Brain microvascular endothelial cell (primary cell): ENCODE data around the gene THSD4.

Experiments used
- DNase-seq: peaks from one replicate; pipeline ENCODE4 v3.0.0-alpha.2; 2020
- H3K27ac ChIP-seq: fragments of 250-450 bp; sonication (Bioruptor Pico); 2 replicates; pipeline ENCODE4 v1.5.1; 2020; ENCODE audit warnings: mild to moderate bottlenecking, moderate library complexity
- H3K27me3 ChIP-seq: fragments of 250-450 bp; sonication (Bioruptor Pico); replicated peaks from 2 replicates; pipeline ENCODE4 v1.5.1; 2020; ENCODE audit warnings: mild to moderate bottlenecking
- H3K36me3 ChIP-seq: fragments of 250-450 bp; sonication (Bioruptor Pico); replicated peaks from 2 replicates; pipeline ENCODE4 v1.5.1; 2020; ENCODE audit warnings: mild to moderate bottlenecking
- H3K4me3 ChIP-seq: 2 replicates; pipeline ENCODE4 v1.5.1; 2011; ENCODE audit warnings: low read depth, mild to moderate bottlenecking, control low read depth, low read length, moderate library complexity
- CTCF ChIP-seq: IDR thresholded peaks from 2 replicates; pipeline ENCODE4 v1.5.1; 2011; ENCODE audit warnings: low read depth, mild to moderate bottlenecking, moderate library complexity, low read length, control low read depth, inconsistent platforms; ENCODE audit errors: missing control alignments
- in situ Hi-C: cut with HindIII; loops from 2 replicates; pipeline ENCODE4 v1.10.0; 2017; ENCODE audit warnings: low sequenced_read_pairs, low pct_ligation_motif_present

Gene THSD4

GRCh38 chr15:71545223-71545760 lies 430.0 kb downstream of the THSD4 start:
- H3K36me3 ChIP-seq, result no peaks in the 10 kb centered on the region
- no peak for DNase-seq
- H3K27me3 ChIP-seq, result no peaks in the 10 kb centered on the region
- no peak overlapping the region for H3K4me3 ChIP-seq
- no peak overlapping the region for H3K27ac ChIP-seq
- no peak for TF ChIP-seq CTCF
- in situ Hi-C loops, result no loop called here

DNA sequence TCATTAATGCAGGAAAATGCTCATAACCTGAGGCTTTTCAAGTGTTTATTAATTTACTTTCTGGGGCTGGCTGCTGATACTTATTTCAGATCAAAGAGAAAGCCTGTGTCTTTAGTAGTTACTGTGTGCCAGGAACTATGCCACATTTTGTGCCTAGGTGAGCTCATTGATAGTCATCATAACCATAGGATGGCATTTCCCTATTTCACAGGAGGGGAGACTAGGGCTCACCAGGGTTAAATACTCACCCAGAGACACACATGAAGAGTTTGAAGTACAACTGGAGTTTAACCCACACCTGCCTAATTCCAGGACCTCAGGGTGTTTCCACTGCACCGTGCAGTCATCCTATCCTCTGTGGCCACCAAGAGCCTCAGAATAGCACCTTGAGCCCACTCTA lies 430.7 kb downstream of the THSD4 start:
- Histone ChIP-seq H3K27me3 (no peaks in the 10 kb centered on the region), H3K36me3 (no peaks in the 10 kb centered on the region), H3K27ac (no peak overlapping the region), H3K4me3 (no peak overlapping the region)
- no peak for TF ChIP-seq CTCF
- DNase-seq, result no peak
- in situ Hi-C loops, result no loop called here

GRCh38 chr15:71547011-71547410 lies 431.7 kb downstream of the THSD4 start:
- H3K27me3 ChIP-seq, result no peaks in the 10 kb centered on the region
- DNase-seq, result no peak
- H3K36me3 ChIP-seq, result no peaks in the 10 kb centered on the region
- TF ChIP-seq CTCF, result no peak
- H3K4me3 ChIP-seq, result no peak overlapping the region
- no peak overlapping the region for H3K27ac ChIP-seq
- in situ Hi-C loops, result no loop called here

DNA sequence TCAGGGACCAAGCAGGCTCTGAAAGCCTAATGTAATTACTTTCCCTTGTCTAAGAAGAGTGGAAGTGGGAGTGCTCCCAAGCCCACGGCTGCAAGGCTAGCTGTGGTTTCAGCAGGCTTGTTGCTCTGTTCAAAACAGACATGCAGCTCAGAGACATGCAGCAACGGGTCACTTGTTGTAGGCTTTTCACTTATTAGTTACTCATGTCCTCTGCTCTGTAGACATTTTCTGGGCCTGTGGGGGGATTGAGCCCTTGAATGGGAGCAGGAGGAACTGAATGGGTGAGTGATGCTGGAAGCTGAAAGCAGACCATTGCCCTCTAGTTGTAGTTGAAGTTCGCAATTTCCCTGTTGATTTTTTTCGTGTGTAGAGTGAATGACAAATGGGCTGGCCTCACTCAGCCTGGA lies 433.1 kb downstream of the THSD4 start:
- H3K4me3 ChIP-seq, result no peak overlapping the region
- no peaks in the 10 kb centered on the region for H3K36me3 ChIP-seq
- DNase-seq, result no peak
- H3K27ac ChIP-seq, result no peak overlapping the region
- no peak for TF ChIP-seq CTCF
- H3K27me3 ChIP-seq, result no peaks in the 10 kb centered on the region
- in situ Hi-C loops, result no loop called here

DNA sequence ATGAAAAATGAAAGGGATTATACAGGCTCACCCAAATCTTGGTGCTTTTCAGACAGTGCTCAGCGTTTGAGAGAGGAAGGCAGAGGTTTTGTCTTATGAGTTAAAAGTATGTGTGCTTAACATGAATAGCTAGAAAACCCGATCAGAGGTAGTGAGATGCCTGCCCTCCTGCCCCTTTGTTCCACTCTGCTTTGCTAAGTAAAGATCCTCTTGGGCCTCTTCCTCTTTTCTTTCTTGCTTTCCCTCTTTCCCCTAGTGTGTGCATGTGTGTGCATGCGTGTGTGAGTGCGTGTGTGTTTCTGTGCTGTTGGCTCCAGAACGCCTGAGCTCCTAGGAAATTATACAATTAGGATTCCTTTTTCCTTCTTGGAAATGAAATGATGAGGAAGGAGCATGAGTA lies 433.8 kb downstream of the THSD4 start:
- no peak for TF ChIP-seq CTCF
- DNase-seq, result no peak
- in situ Hi-C loops, result no loop called here
- H3K27me3 ChIP-seq, result no peaks in the 10 kb centered on the region
- H3K4me3 ChIP-seq, result no peak overlapping the region
- H3K27ac ChIP-seq, result no peak overlapping the region
- H3K36me3 ChIP-seq, result no peaks in the 10 kb centered on the region

DNA sequence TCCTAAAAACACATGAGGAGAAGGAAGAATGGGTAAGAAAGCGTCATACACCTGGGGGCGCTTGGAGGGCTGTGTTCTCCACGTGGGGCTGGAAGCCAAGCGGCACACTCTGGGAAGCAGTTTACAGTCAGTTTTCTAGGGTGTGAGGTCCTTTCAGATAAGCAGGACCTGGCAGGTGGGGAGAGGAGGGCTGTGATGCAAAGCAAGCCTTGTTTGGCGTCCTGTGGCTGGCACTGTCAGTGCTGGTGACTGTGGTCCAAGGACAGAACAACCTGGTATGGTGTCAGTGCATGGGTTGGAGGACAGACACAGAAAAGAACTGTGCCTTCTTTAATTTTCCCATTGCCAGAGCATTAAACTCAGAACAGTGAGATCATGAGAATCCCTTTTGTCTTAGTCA lies 434.4 kb downstream of the THSD4 start:
- in situ Hi-C loops, result no loop called here
- no peak overlapping the region for H3K4me3 ChIP-seq
- no peaks in the 10 kb centered on the region for H3K27me3 ChIP-seq
- no peak overlapping the region for H3K27ac ChIP-seq
- TF ChIP-seq CTCF, result no peak
- no peaks in the 10 kb centered on the region for H3K36me3 ChIP-seq
- no peak for DNase-seq
